Body of pancreas (tissue), 4 donors: ENCODE data around the gene MT3.

ENCODE experiments used
- POLR2A ChIP-seq, 3 donors: fragments of 450-650 bp; IDR thresholded peaks; one replicate each; pipeline ENCODE4 v1.6.1; 2016; ENCODE audit warnings: antibody characterized with exemption in 3 of 3, mild to moderate bottlenecking in 2 of 3
- TF ChIP-seq, protein P1 (sequence below), 7 experiments: fragments of 450-650 bp in 4 of 7; fragments of 200-600 bp in 3 of 7; sonication (generic) in 3 of 7; IDR thresholded peaks; one replicate each; pipeline ENCODE4 v1.5.1; 2016 to 2019; ENCODE audit warnings: antibody characterized with exemption in 7 of 7

DNA sequence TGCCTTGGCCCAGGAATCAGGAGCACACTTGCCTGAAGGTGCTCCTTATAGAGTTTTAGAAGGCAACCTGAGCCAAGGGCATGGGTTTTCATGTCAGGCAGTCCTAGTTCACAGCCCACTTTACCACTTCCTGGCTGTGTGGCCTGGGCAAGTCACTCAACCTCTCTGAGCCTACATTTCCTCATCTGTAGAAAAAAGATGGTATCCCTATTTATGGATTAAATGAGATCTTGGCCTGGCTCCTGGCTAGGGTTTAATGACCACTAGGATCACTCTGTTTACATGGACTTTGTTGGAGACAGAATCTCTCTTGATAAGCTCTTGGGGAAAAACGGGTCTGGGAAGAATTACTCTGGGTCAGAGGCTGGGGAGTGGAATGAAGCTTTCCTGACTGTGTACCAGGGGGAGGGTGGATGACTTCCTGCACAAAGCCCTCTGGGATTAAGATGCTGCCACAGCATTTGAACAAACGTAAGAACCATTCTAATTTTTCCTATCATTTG is 21.3 kb downstream of the MT3 start:
- TF ChIP-seq, protein P1, sequence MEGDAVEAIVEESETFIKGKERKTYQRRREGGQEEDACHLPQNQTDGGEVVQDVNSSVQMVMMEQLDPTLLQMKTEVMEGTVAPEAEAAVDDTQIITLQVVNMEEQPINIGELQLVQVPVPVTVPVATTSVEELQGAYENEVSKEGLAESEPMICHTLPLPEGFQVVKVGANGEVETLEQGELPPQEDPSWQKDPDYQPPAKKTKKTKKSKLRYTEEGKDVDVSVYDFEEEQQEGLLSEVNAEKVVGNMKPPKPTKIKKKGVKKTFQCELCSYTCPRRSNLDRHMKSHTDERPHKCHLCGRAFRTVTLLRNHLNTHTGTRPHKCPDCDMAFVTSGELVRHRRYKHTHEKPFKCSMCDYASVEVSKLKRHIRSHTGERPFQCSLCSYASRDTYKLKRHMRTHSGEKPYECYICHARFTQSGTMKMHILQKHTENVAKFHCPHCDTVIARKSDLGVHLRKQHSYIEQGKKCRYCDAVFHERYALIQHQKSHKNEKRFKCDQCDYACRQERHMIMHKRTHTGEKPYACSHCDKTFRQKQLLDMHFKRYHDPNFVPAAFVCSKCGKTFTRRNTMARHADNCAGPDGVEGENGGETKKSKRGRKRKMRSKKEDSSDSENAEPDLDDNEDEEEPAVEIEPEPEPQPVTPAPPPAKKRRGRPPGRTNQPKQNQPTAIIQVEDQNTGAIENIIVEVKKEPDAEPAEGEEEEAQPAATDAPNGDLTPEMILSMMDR (IDR thresholded peaks at IDR 0.05) = no peak
- TF ChIP-seq POLR2A (IDR thresholded peaks at IDR 0.05) = no peak
